ENCODE measurements around the gene B9D1.
A peak's percentile ranks its signal among the peaks of the same experiment; 100 is the strongest.

Gene B9D1, protein sequence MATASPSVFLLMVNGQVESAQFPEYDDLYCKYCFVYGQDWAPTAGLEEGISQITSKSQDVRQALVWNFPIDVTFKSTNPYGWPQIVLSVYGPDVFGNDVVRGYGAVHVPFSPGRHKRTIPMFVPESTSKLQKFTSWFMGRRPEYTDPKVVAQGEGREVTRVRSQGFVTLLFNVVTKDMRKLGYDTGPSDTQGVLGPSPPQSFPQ

DNA sequence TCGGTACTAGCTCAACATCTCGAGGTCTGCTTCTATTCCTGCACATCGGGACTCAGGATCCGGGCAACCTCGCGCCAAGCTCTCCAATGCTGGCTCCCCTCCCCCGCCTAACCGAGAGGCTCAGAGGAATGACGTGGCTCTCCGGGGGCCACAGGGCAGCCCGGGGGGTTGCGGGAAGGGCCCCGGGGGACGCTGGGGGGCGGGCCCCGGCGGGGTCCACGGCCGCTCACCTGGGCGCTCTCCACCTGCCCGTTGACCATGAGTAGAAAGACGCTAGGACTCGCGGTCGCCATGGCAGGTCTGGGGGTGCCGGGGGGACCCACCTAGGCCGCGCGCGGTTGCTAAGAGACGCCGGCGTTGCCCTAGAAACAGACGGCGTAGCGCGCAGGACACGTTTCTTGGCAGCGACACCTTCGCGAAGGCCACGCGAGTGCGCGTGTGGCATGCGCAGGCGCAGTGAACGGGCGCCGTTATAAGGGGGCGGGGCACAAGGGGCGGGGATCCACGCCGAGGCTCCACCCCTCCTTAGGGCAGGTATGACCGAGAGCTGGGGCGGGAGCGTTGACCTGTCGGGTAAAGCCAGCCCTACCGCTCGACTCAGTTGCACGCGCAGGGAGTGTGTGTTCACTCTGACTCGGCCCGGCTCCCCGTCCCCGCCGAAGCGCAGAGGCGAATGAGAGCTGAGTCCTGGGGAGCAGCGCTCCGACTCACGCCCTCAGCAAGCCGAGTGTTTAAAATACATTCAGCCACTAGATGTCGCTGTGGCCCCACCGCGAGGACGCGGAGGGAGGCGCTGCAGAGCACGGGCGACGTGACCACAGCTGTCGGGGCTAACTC is at the start of gene B9D1:
Gene B9D1 (minus strand): TSS at position 447 of the 837 bp plus-strand sequence. CDS start 154 bp downstream, at position 293.
- peak; percentile 96 for DNase-seq

- DNase-seq: no peak
Observed at GRCh38 chr17:19411631-19412030, 49.1 kb upstream of the B9D1 start.

DNA sequence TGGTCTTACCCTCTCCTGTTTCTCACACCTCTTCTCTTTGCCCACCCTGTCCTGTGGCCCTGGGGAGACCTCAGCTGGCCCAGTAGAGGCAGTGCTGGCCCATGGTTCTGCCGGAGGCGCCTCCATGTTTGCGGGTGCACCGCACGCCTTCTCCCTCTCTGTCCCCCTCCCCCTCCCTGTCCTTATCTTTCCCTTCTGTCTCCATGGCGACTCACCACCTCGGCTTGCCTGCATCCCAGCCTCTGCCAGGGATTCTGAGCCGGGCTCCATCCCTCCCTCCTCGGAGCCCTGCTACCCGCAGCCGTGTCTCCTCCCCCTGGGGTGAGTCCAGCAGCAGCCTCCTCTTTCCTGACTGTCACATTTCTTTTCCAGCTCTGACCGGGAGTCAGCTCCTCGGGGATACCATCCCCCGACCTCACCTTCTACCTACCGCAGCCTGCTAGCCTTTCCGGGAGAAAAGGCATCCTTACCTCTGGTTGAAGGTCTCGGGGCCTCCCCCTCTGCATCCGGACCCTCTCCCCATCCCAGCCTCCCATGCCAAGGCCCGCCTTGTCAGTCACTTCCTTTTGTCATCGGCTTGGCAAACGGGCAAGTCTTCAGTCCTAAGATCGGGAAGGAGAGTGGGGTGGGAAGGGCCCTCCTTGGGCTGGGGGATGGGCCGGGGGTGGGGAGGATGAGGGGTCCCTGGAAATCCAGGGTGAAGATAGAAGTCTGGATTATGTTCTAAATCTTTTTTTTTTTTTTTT is 48.5 kb upstream of the B9D1 start, which contains the start of gene RNF112:
Gene RNF112 (plus strand): TSS at position 358 of the 746 bp plus-strand sequence. CDS start 177 bp downstream, at position 535.
- DNase-seq: no peak

DNA sequence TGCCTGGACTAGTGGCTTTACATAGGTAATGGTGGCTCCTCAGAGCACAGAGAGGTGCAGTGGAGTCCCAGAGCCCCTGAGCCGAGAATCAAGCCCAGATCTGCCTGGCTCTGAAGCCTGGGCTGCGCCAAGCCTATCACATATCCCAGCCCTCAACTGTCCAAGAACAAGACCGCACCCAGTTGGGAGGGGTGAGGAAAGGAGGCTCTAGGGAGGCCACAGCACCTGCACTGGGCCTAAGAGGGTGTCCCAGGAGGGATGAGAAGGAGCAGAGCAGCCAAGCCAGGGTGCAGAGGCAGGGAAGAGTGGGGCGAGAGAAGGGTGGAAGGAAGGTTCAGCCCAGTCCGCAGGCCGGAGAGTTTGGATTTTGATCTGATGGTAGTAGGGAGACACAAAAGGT is 47.6 kb upstream of the B9D1 start:
- DNase-seq: no peak

DNA sequence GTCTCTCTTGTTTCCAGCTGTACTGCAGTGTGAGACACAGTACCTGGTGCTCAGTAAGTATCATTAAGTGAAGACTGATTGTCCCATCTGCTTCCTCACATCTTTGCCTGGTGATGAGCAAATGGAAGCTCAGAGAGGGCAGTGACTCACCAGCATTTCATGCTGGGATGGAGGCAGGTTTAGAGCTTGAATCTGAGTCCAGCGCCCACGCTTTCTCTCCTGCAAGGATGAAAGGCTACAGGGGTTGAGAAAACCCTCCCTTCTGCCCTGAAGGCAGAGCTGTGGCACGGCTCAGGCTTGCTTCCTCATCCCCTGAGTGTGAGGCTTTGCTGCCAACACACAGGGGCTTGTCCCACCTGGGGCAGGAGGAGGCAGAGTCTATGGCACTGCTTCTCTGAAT is 47.0 kb upstream of the B9D1 start:
- no peak for DNase-seq

GRCh38 chr17:19409066-19409465 is 46.5 kb upstream of the B9D1 start:
- DNase-seq: no peak

- DNase-seq: no peak
Observed at GRCh38 chr17:19408346-19408710, 45.8 kb upstream of the B9D1 start.

DNA sequence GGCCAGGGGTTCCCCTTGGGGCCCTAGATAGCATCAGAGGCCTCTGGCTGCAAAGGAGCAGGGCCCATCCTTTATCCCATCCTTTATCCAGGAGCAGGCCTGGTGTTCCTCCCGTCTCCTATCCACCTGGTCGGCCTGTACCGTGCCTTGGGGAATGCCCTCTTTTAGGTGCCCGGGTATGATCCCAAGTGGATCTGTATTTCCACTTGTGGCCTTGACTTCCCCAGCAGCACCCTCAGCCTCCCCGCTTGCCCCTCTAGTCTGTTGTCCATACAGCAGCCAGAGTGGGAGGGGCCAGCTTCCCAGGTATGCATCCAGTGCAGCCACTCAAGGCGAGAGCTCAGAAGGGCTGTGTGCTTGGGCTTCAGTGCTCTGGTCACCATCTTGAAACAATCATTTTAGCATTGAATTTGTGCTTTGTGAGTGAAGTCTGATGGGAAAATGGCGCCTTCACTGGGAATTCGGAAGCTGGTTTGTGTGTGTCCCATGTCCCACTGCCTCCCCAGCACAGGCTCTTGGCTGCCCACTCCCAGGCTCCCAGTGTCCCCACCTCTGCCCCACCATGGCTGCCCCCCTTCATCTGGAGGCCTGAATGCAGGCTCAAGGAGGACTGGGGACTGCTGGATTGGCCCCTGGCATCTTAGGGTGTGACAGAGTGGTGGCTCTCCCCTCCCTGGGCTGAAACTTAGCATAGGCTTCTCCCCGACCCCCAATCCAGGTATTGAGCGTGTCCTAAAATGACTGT is 45.2 kb upstream of the B9D1 start:
- DNase-seq: no peak

- DNase-seq: no peak
Observed at GRCh38 chr17:19405114-19405513, 42.6 kb upstream of the B9D1 start.

- no peak for DNase-seq
Observed at GRCh38 chr17:19404264-19404663, 41.7 kb upstream of the B9D1 start.

DNA sequence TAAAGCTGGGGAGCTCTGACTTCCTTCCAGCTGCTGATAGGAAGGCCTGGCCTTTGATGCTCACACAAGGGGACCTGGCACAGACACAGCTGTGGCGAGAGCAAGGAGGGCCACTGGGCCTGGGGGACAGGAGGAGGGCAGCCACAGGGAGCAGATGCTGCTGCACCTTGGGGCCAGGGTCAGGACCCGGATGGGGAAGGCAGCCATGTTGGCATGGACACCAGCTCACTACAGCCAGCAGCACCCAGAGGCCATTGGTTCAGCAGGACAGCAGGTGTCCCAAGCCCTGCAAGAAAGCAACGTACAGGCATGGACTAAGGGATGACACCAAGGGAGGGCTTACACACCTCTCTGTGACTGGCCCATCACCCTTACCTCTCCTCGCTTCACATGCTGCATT is 40.5 kb upstream of the B9D1 start:
- DNase-seq: no peak

GRCh38 chr17:19402171-19402570 is 39.6 kb upstream of the B9D1 start:
- DNase-seq: no peak

DNA sequence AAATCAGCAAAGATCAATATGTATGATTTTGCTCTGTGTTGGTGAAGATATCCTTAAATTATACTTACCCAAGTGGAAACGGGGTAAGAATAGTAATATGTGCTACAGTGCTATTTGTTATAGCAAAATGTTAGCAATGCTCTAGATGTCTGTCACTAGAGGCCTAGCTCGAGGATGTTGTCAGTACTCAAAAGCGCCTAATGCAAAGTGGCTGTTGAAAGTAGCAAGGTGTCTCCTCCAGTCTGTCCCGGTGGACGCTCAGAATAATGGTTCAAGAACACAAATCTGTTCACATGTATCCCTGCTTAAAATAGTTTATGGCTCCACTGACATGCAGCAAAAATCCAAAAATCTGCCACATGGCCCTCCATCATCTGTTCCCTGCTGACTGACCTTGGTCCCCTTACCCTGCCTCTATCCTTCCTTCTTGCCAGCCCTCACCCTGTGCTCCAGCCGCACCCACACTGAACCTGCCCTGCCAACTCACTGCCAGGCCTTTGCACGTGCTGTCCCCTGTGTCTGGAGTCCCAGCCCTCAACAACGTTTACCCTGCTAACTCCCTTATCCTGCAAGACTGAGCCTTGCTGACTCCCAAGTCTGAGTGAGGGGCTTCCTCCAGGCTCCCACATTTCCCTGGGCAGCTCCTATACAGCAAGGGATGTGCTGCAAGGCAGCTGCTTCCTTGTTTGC is 38.9 kb upstream of the B9D1 start:
- no peak for DNase-seq

- no peak for DNase-seq
Observed at GRCh38 chr17:19399750-19400450, 37.4 kb upstream of the B9D1 start.

DNA sequence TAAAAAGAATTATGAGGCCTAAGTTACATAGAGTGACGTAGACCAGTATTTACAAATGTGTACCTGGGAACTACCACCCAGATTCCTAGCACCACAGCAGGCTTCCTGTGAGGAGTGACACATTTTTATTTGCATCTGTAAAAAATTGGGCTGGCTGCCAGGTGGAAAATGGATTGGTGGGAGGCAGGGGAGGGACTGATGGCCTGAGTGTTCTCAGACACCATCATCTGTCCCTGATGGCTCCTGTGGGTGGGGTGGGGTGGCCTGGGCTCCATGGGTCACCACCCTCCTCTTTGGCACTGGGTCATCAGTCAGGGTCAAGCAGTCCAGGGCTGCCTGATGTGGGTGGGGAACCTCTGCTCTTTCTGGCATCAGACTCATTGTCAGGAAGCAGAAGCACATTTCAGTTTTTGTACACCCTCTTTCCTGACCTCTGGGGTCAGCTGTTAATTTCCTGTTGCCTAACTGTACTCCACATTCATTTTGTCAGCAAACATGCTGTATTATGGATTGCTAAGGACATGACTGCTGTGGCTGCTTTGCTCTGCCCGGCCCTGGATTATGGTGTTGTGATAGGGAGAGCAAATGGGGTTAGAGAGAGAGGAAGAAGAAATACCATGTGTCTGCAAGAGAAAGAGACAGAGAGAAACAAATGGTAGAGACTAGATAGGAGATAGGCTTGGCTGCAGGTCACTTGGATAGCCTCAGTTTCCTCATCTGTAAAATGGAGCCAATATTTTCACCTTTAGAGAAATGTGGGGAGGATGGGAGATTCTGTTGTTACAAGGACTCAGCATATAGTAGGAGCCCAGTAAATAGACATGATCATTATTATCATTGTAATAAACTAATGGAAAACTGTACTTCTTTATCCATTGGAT is 36.0 kb upstream of the B9D1 start:
- DNase-seq: no peak

DNA sequence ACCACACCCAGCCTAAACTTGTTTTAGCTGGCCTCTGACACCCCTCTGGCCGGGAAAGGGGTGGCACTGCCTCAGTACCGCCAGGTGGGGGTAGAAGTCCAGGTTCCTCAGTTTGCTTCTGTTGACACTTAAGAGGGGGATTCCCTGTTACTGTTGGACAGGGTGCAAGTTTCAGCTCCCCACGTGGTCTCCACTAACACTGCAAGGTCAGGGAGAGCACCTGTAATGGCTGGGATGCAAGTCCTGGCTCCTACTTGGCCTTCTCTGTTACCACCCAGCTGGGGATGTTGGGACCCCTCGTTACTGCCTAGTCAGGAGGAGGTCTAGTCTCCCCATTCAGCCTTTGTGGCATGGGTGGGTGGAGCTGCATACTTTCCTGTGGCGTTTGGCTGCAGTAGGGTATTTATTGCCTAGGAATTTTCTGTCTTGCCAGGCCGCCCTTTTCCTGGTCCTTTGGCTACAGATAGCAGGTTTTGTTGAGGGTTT is 35.1 kb upstream of the B9D1 start:
- DNase-seq: no peak

DNA sequence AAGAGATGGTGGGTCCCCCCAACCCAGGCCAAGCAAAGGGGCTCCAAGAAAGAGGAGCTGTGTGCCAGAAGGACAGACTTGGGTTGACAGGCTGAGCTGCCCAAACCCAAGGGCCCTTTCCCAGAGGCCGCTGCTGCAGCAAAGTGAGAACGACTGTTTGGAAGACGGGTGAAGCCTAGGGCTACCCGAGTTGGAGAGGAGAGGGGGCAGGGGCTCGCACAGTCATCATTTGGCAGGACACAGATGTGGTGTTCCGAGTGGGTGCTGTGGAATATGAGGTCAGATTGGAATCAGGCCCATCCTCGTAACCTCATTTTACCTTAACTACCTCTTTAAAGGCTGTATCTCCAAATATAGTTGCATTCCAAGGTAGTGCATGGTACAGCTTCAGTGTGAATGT is 29.8 kb upstream of the B9D1 start:
- no peak for DNase-seq

- no peak for DNase-seq
Observed at GRCh38 chr17:19391432-19391831, 28.9 kb upstream of the B9D1 start.

- DNase-seq: no peak
Observed at GRCh38 chr17:19390951-19391350, 28.4 kb upstream of the B9D1 start.

All from CD4-positive, alpha-beta T cell treated with Interleukin-17A for 1 hour (primary cell).